IgD-negative memory B cell (primary cell): ENCODE data around the gene PROX2. TPM values are rescaled to one million over a fixed set of nuclear protein-coding genes. Genes with fewer than 3 reads are reported as not detected.

ENCODE experiments used
- H3K27ac Mint-ChIP-seq, 3 donors: one replicate each; pipeline ENCODE4 v1.8.0; 2020 to 2022; ENCODE audit warnings: mild to moderate bottlenecking in 3 of 3, mixed read lengths in 3 of 3, moderate library complexity in 1 of 3
- H3K27me3 Mint-ChIP-seq: one replicate; pipeline ENCODE4 v1.8.0; 2021; ENCODE audit warnings: mixed read lengths
- H3K36me3 Mint-ChIP-seq: one replicate; pipeline ENCODE4 v1.8.0; 2020; ENCODE audit warnings: mild to moderate bottlenecking, mixed read lengths
- H3K4me1 Mint-ChIP-seq, 3 donors: one replicate each; pipeline ENCODE4 v1.8.0; 2020 to 2022; ENCODE audit warnings: mixed read lengths in 3 of 3, mild to moderate bottlenecking in 1 of 3
- H3K4me3 Mint-ChIP-seq, 4 donors: one replicate each; pipeline ENCODE4 v1.8.0; 2020 to 2022; ENCODE audit warnings: mild to moderate bottlenecking in 4 of 4, mixed read lengths in 4 of 4, moderate library complexity in 3 of 4
- H3K9me3 Mint-ChIP-seq, 3 donors: one replicate each; pipeline ENCODE4 v1.8.0; 2020 to 2021; ENCODE audit warnings: mixed read lengths in 3 of 3, mild to moderate bottlenecking in 1 of 3
- polyA plus RNA-seq: library from polyadenylated mRNA; unstranded; fragments of 300-500 nt; fragmentation: Illumina TruSeq; gene quantifications from one replicate; pipeline ENCODE4 v1.2.3, GENCODE V29; 2021

PROX2 gene
- polyA plus RNA-seq, result not detected

- Mint-ChIP-seq H3K36me3 (no peaks in the 10 kb centered on the region), H3K4me3 (peak within 1 kb of the TSS; percentile 30 to 73 (median 62)), H3K27ac (peak within 1 kb of the TSS in 1 of 3 donors; percentile 9), H3K9me3 (no peaks in the 10 kb centered on the region), H3K27me3 (no peaks in the 10 kb centered on the region), H3K4me1 (peaks cover 25 to 38% (median 27%) of the 10 kb centered on the region in 3 donors)
Observed at GRCh38 chr14:74875941-74876913, at the start of gene PROX2. Gene PROX2, minus strand, starts transcription at chr14:74876145. Its CDS starts 12,311 bp downstream, at chr14:74863834.

- Mint-ChIP-seq H3K36me3 (no peaks in the 10 kb centered on the region), H3K4me3 (no peak overlapping the region), H3K9me3 (no peaks in the 10 kb centered on the region), H3K27ac (no peak overlapping the region), H3K27me3 (no peaks in the 10 kb centered on the region), H3K4me1 (peaks cover 0 to 8% (median 7%) of the 10 kb centered on the region in 3 donors)
Observed at GRCh38 chr14:74924061-74924460, 48.1 kb upstream of the PROX2 start.

GRCh38 chr14:74922752-74923401, 46.9 kb upstream of the PROX2 start, which contains the start of gene RPS6KL1:
Gene RPS6KL1, minus strand, starts transcription at chr14:74923260. Its CDS starts 1,719 bp downstream, at chr14:74921541.
- Mint-ChIP-seq H3K4me1 (peaks cover 0 to 8% (median 7%) of the 10 kb centered on the region in 3 donors), H3K9me3 (no peaks in the 10 kb centered on the region), H3K27me3 (no peaks in the 10 kb centered on the region), H3K27ac (peak within 1 kb of the TSS in 1 of 3 donors; percentile 50), H3K4me3 (peak within 1 kb of the TSS; percentile 57 to 87 (median 78)), H3K36me3 (no peaks in the 10 kb centered on the region)

GRCh38 chr14:74921987-74922751, 46.2 kb upstream of the PROX2 start:
- peak overlapping the region; percentile 52 to 85 (median 72) for H3K4me3 Mint-ChIP-seq
- H3K27me3 Mint-ChIP-seq, result no peaks in the 10 kb centered on the region
- H3K36me3 Mint-ChIP-seq, result peaks cover 1% of the 10 kb centered on the region
- no peaks in the 10 kb centered on the region for H3K9me3 Mint-ChIP-seq
- peak overlapping the region in 2 of 3 donors; percentile 31 to 50 for H3K27ac Mint-ChIP-seq
- H3K4me1 Mint-ChIP-seq, result peaks cover 0 to 8% (median 7%) of the 10 kb centered on the region in 3 donors

GRCh38 chr14:74921053-74921620, 45.2 kb upstream of the PROX2 start:
- Mint-ChIP-seq H3K4me1 (peaks cover 0 to 8% (median 7%) of the 10 kb centered on the region in 3 donors), H3K36me3 (peaks cover 1% of the 10 kb centered on the region), H3K4me3 (peak overlapping the region in 2 of 4 donors; percentile 0 to 3), H3K9me3 (no peaks in the 10 kb centered on the region), H3K27ac (no peak overlapping the region), H3K27me3 (no peaks in the 10 kb centered on the region)

- H3K4me1 Mint-ChIP-seq, result peaks cover 0 to 8% (median 7%) of the 10 kb centered on the region in 3 donors
- H3K9me3 Mint-ChIP-seq, result no peaks in the 10 kb centered on the region
- H3K36me3 Mint-ChIP-seq, result peaks cover 1% of the 10 kb centered on the region
- no peak overlapping the region for H3K4me3 Mint-ChIP-seq
- H3K27me3 Mint-ChIP-seq, result no peaks in the 10 kb centered on the region
- H3K27ac Mint-ChIP-seq, result no peak overlapping the region
Observed at GRCh38 chr14:74920281-74920680, 44.3 kb upstream of the PROX2 start.

GRCh38 chr14:74919421-74920165, 43.6 kb upstream of the PROX2 start:
- H3K36me3 Mint-ChIP-seq, result peaks cover 1% of the 10 kb centered on the region
- no peak overlapping the region for H3K27ac Mint-ChIP-seq
- peaks cover 0 to 8% (median 7%) of the 10 kb centered on the region in 3 donors for H3K4me1 Mint-ChIP-seq
- H3K27me3 Mint-ChIP-seq, result no peaks in the 10 kb centered on the region
- no peaks in the 10 kb centered on the region for H3K9me3 Mint-ChIP-seq
- H3K4me3 Mint-ChIP-seq, result no peak overlapping the region

GRCh38 chr14:74918380-74918779, 42.4 kb upstream of the PROX2 start:
- Mint-ChIP-seq H3K27ac (no peak overlapping the region), H3K27me3 (no peaks in the 10 kb centered on the region), H3K4me3 (no peak overlapping the region), H3K9me3 (no peaks in the 10 kb centered on the region), H3K4me1 (peaks cover 0 to 4% (median 4%) of the 10 kb centered on the region in 3 donors), H3K36me3 (peaks cover 1% of the 10 kb centered on the region)

GRCh38 chr14:74917646-74918081, 41.7 kb upstream of the PROX2 start:
- H3K27ac Mint-ChIP-seq, result peak overlapping the region in 1 of 3 donors; percentile 38
- peaks cover 0 to 3% (median 2%) of the 10 kb centered on the region in 3 donors for H3K4me1 Mint-ChIP-seq
- H3K9me3 Mint-ChIP-seq, result no peaks in the 10 kb centered on the region

GRCh38 chr14:74917178-74917543, 41.2 kb upstream of the PROX2 start:
- Mint-ChIP-seq H3K4me1 (peaks cover 0 to 2% (median 2%) of the 10 kb centered on the region in 3 donors), H3K27ac (peak overlapping the region in 1 of 3 donors; percentile 38), H3K9me3 (no peaks in the 10 kb centered on the region), H3K4me3 (no peak overlapping the region), H3K36me3 (peaks cover 1% of the 10 kb centered on the region), H3K27me3 (no peaks in the 10 kb centered on the region)

More at GRCh38 chr14:74917646-74918081, 41.7 kb upstream of the PROX2 start:
- Mint-ChIP-seq H3K27me3 (no peaks in the 10 kb centered on the region), H3K36me3 (peaks cover 1% of the 10 kb centered on the region), H3K4me3 (no peak overlapping the region)

- Mint-ChIP-seq H3K27me3 (no peaks in the 10 kb centered on the region), H3K4me3 (no peak overlapping the region), H3K9me3 (no peaks in the 10 kb centered on the region), H3K4me1 (peaks cover 0 to 2% (median 2%) of the 10 kb centered on the region in 3 donors), H3K27ac (peak overlapping the region in 1 of 3 donors; percentile 85), H3K36me3 (peaks cover 1% of the 10 kb centered on the region)
Observed at GRCh38 chr14:74915826-74916225, 39.9 kb upstream of the PROX2 start.

GRCh38 chr14:74915426-74915825, 39.5 kb upstream of the PROX2 start:
- Mint-ChIP-seq H3K27ac (no peak overlapping the region), H3K4me3 (no peak overlapping the region), H3K36me3 (peaks cover 1% of the 10 kb centered on the region), H3K27me3 (no peaks in the 10 kb centered on the region), H3K4me1 (peaks cover 0 to 2% (median 2%) of the 10 kb centered on the region in 3 donors), H3K9me3 (no peaks in the 10 kb centered on the region)

- H3K27ac Mint-ChIP-seq, result no peak overlapping the region
- H3K36me3 Mint-ChIP-seq, result peaks cover 4% of the 10 kb centered on the region
- no peaks in the 10 kb centered on the region for H3K27me3 Mint-ChIP-seq
- H3K9me3 Mint-ChIP-seq, result no peaks in the 10 kb centered on the region
- H3K4me1 Mint-ChIP-seq, result peaks cover 0 to 3% (median 2%) of the 10 kb centered on the region in 3 donors
- H3K4me3 Mint-ChIP-seq, result no peak overlapping the region
Observed at GRCh38 chr14:74913986-74914573, 38.1 kb upstream of the PROX2 start.
